IMR-90 (cell line): ENCODE data around the gene ASH1L. TPM values are rescaled to one million over a fixed set of nuclear protein-coding genes. Genes with fewer than 3 reads are reported as not detected.
"Not testable (repeated sequence)": the region's sequence is repeated elsewhere in the genome, so short reads cannot be mapped to it uniquely, and the experiment has no call there.

ENCODE experiments used
- ATAC-seq: fragments of 200-7000 bp; cut with Tn5 transposase; 2 replicates; pipeline ENCODE4 v1.9.1; 2020; ENCODE audit warnings: low read depth, mild to moderate bottlenecking, moderate library complexity
- BruUV-seq: library from RNA; stranded (reverse); fragments of 400-500 nt; replicated peaks from 2 replicates; lab custom pipeline; 2021; lab: Mats Ljungman, UMichigan
- CTCF ChIA-PET: fragments of 300-600 bp; formaldehyde crosslinking; extraction: SDS; loops from one replicate; lab custom pipeline; 2021; ENCODE audit warnings: antibody characterized with exemption; lab: Yijun Ruan, JAX
- POLR2A ChIA-PET: fragments of 300-600 bp; sonication (Branson Sonifier 250); formaldehyde crosslinking; loops from one replicate; lab custom pipeline; 2022; ENCODE audit warnings: antibody characterized with exemption; ENCODE audit not compliant: unreplicated experiment; lab: Charles Lee
- DNase-seq: peaks from one replicate; pipeline ENCODE4 v3.0.0; 2013
- H2AFZ ChIP-seq: replicated peaks from 2 replicates; pipeline ENCODE3; 2013; ENCODE audit warnings: low read length, mild to moderate bottlenecking; ENCODE audit not compliant: poor library complexity
- H2AK5ac ChIP-seq: 2 replicates; pipeline ENCODE4 v1.6.1; 2013; ENCODE audit warnings: low read depth, low read length, inconsistent platforms
- H2AK9ac ChIP-seq: replicated peaks from 2 replicates; pipeline ENCODE3; 2013; ENCODE audit warnings: mild to moderate bottlenecking, low read depth, low read length, moderate library complexity; ENCODE audit not compliant: poor library complexity
- H2BK120ac ChIP-seq: 2 replicates; pipeline ENCODE4 v1.6.1; 2013; ENCODE audit warnings: low read depth, low read length, inconsistent platforms
- H2BK15ac ChIP-seq: 3 replicates; pipeline ENCODE4 v1.6.1; 2013; ENCODE audit warnings: low read depth, low read length, inconsistent platforms
- H2BK20ac ChIP-seq: 2 replicates; pipeline ENCODE4 v1.6.1; 2013; ENCODE audit warnings: low read depth, mild to moderate bottlenecking, inconsistent platforms, low read length, moderate library complexity
- H2BK5ac ChIP-seq: 2 replicates; pipeline ENCODE4 v1.6.1; 2013; ENCODE audit warnings: mild to moderate bottlenecking, low read depth, low read length, inconsistent platforms; ENCODE audit not compliant: poor library complexity, severe bottlenecking
- H3K14ac ChIP-seq: replicated peaks from 2 replicates; pipeline ENCODE4 v1.6.1; 2013; ENCODE audit warnings: low read depth, low read length, inconsistent platforms
- H3K18ac ChIP-seq: 2 replicates; pipeline ENCODE4 v1.6.1; 2013; ENCODE audit warnings: low read depth, low read length, control low read depth
- H3K23ac ChIP-seq: 2 replicates; pipeline ENCODE4 v1.6.1; 2013; ENCODE audit warnings: low read depth, low read length, inconsistent platforms
- H3K27ac ChIP-seq: 2 replicates; pipeline ENCODE4 v1.5.1; 2013; ENCODE audit warnings: mild to moderate bottlenecking, control low read depth, low read length; ENCODE audit not compliant: insufficient read depth
- H3K27me3 ChIP-seq: 2 replicates; pipeline ENCODE4 v1.6.1; 2013; ENCODE audit warnings: low read length; ENCODE audit not compliant: control insufficient read depth, insufficient read depth
- H3K36me3 ChIP-seq: 2 replicates; pipeline ENCODE4 v1.6.1; 2013; ENCODE audit warnings: low read length, mixed read lengths; ENCODE audit not compliant: control insufficient read depth, insufficient read depth
- H3K4ac ChIP-seq: 2 replicates; pipeline ENCODE4 v1.6.1; 2013; ENCODE audit warnings: low read depth, low read length, inconsistent platforms
- H3K4me1 ChIP-seq: 2 replicates; pipeline ENCODE4 v1.6.1; 2013; ENCODE audit warnings: low read length, mixed read lengths; ENCODE audit not compliant: control insufficient read depth, insufficient read depth
- H3K4me2 ChIP-seq: 2 replicates; pipeline ENCODE4 v1.6.1; 2013; ENCODE audit warnings: low read depth, mild to moderate bottlenecking, control low read depth, low read length, moderate library complexity
- H3K4me3 ChIP-seq: 2 replicates; pipeline ENCODE4 v1.5.1; 2013; ENCODE audit warnings: low read depth, mild to moderate bottlenecking, control low read depth, low read length, moderate library complexity; ENCODE audit not compliant: insufficient read depth
- H3K56ac ChIP-seq: 2 replicates; pipeline ENCODE4 v1.6.1; 2013; ENCODE audit warnings: low read length, inconsistent platforms; ENCODE audit not compliant: insufficient read depth; ENCODE audit errors: extremely low read depth
- H3K79me1 ChIP-seq, 2 experiments: 2 replicates each; pipeline ENCODE4 v1.6.1; 2013; ENCODE audit warnings: low read length in 2 of 2, inconsistent platforms in 1 of 2, low read depth in 1 of 2
- H3K9ac ChIP-seq: 2 replicates; pipeline ENCODE4 v1.6.1; 2013; ENCODE audit warnings: low read depth, low read length, control low read depth
- H3K9me1 ChIP-seq: 2 replicates; pipeline ENCODE4 v1.6.1; 2013; ENCODE audit warnings: low read length, inconsistent platforms; ENCODE audit not compliant: insufficient read depth
- H3K9me3 ChIP-seq: 2 replicates; pipeline ENCODE4 v1.6.1; 2013; ENCODE audit warnings: low read length; ENCODE audit not compliant: control insufficient read depth, insufficient read depth
- H4K20me1 ChIP-seq: 2 replicates; pipeline ENCODE4 v1.6.1; 2013; ENCODE audit warnings: low read length, inconsistent platforms; ENCODE audit not compliant: insufficient read depth
- H4K5ac ChIP-seq: 2 replicates; pipeline ENCODE4 v1.6.1; 2013; ENCODE audit warnings: mild to moderate bottlenecking, low read depth, low read length, control low read depth
- H4K8ac ChIP-seq, 2 experiments: 2 replicates each; pipeline ENCODE4 v1.6.1; 2013; ENCODE audit warnings: low read depth in 2 of 2, low read length in 2 of 2, control low read depth in 1 of 2, inconsistent platforms in 1 of 2
- H4K91ac ChIP-seq: 2 replicates; pipeline ENCODE4 v1.6.1; 2013; ENCODE audit warnings: low read depth, low read length, inconsistent platforms; ENCODE audit not compliant: insufficient read depth
- CEBPB ChIP-seq: IDR thresholded peaks from 2 replicates; pipeline ENCODE4 v1.6.1; 2012; ENCODE audit warnings: low read depth, low read length, improper control_type of control experiment
- MAZ ChIP-seq: IDR thresholded peaks from 2 replicates; pipeline ENCODE4 v1.6.1; 2012; ENCODE audit warnings: low read depth, mild to moderate bottlenecking, low read length, improper control_type of control experiment, moderate library complexity, borderline replicate concordance
- WGBS, 2 experiments: methylation state at CpG; one replicate each; pipeline versions ENCODE4 v1.1.5 to v1.1.7; 2013; ENCODE audit warnings: missing lambda C conversion rate in 2 of 2; ENCODE audit not compliant: insufficient read length in 1 of 2; ENCODE audit errors: extremely low coverage in 2 of 2; 5-methylcytosine and 5-hydroxymethylcytosine counted together
- dilution Hi-C: fragments of 300-500 bp; cut with HindIII; formaldehyde crosslinking; loops from one replicate; pipeline ENCODE4 v1.14.3; 2018; ENCODE audit warnings: low sequenced_read_pairs; ENCODE audit not compliant: unreplicated experiment
- in situ Hi-C: fragments of 300-500 bp; cut with MboI; formaldehyde crosslinking; loops from 3 replicates; pipeline ENCODE4 v1.14.3; 2019; ENCODE audit warnings: low sequenced_read_pairs, inconsistent platforms, mixed read lengths
- intact Hi-C: fragments of 100-400 bp; cut with micrococcal nuclease; formaldehyde crosslinking; loops from 2 replicates; pipeline ENCODE4 v1.10.0; 2022
- polyA plus RNA-seq, 3 experiments: library from polyadenylated mRNA; depleted of rRNA; stranded (reverse); fragments of >200 nt; gene quantifications; 2 replicates each; pipeline ENCODE4 v1.2.3, GENCODE V29; 2012; ENCODE audit warnings: low replicate concordance in 1 of 3
- total RNA-seq: library from RNA; depleted of rRNA; stranded (reverse); fragments of >200 nt; gene quantifications from 2 replicates; pipeline ENCODE4 v1.2.3, GENCODE V29; 2012

The ASH1L gene
- total and polyA plus RNA-seq, 2 of the 4 experiments (the other 2 are of a cell fraction) = 13.7 to 18.5 TPM

GRCh38 chr1:155451199-155451598 lies 111.4 kb downstream of the ASH1L start:
- no peaks in the 10 kb centered on the region for H3K27me3 ChIP-seq
- H2AK5ac ChIP-seq = no peak overlapping the region
- H3K36me3 ChIP-seq = peaks cover 7% of the 10 kb centered on the region
- peak; percentile 52 for TF ChIP-seq CEBPB
- no peak for TF ChIP-seq MAZ
- peaks cover 2% of the 10 kb centered on the region for H3K4me1 ChIP-seq
- H3K9me3 ChIP-seq = no peaks in the 10 kb centered on the region
- no peak overlapping the region for H3K23ac ChIP-seq
- H3K27ac ChIP-seq = no peak overlapping the region
- no peak for DNase-seq
- H3K4me2 ChIP-seq = no peak overlapping the region
- H2AFZ ChIP-seq = no peak overlapping the region
- no peak overlapping the region for H2BK20ac ChIP-seq
- H3K56ac ChIP-seq = no peak overlapping the region
- H3K79me1 ChIP-seq = peaks cover 10 to 22% of the 10 kb centered on the region in 2 experiments
- H2BK15ac ChIP-seq = no peak overlapping the region
- dilution Hi-C loops = no loop called here
- ChIA-PET POLR2A (interaction anchor here (0.6 to 1.0 kb wide), 2 partner anchors 12 to 284 kb away, joined by 3 to 9 read pairs; no protein-coding TSS in a partner anchor), CTCF (no interaction called here)
- no peak overlapping the region for H2BK120ac ChIP-seq
- no peak overlapping the region for H3K4me3 ChIP-seq
- in situ Hi-C loops = no loop called here
- intact Hi-C loops = no loop called here
- no peak overlapping the region for H3K18ac ChIP-seq
- no peak overlapping the region for H2BK5ac ChIP-seq
- no peak overlapping the region for H2AK9ac ChIP-seq
- H3K9me1 ChIP-seq = 0 out of 2 replicates have a peak, but pooled peaks cover 7% of the 10 kb centered on the region
- ATAC-seq = no peak
- no peak overlapping the region for H3K14ac ChIP-seq
- no peak overlapping the region for H4K91ac ChIP-seq
- H4K20me1 ChIP-seq = no peaks in the 10 kb centered on the region
- H3K9ac ChIP-seq = no peak overlapping the region
- no CpG with 5 or more reads among the region's 7 CpGs for WGBS, 2 experiments
- H4K8ac ChIP-seq = no peak overlapping the region
- no peak overlapping the region for H3K4ac ChIP-seq
- no TSS peak for BruUV-seq
- no peak overlapping the region for H4K5ac ChIP-seq

- Histone ChIP-seq H3K36me3 (peaks cover 14% of the 10 kb centered on the region), H3K79me1 (peaks cover 6 to 29% of the 10 kb centered on the region in 2 experiments; a peak in 3 of 4 replicates)
- H3K27me3 ChIP-seq, H3K4me1 ChIP-seq, H2AFZ ChIP-seq, ATAC-seq, H4K8ac ChIP-seq, intact Hi-C loops, H3K23ac ChIP-seq, H4K20me1 ChIP-seq, H3K27ac ChIP-seq, H3K9ac ChIP-seq, H3K18ac ChIP-seq, H2AK9ac ChIP-seq, H2BK20ac ChIP-seq, H3K9me1 ChIP-seq, H2BK15ac ChIP-seq, H3K4me3 ChIP-seq, in situ Hi-C loops, H2BK120ac ChIP-seq, dilution Hi-C loops, H3K56ac ChIP-seq, H3K14ac ChIP-seq, H3K4me2 ChIP-seq, H4K5ac ChIP-seq, H3K4ac ChIP-seq, DNase-seq, H3K9me3 ChIP-seq, H4K91ac ChIP-seq, POLR2A ChIA-PET, BruUV-seq, H2BK5ac ChIP-seq, H2AK5ac ChIP-seq: not testable (repeated sequence)
- CTCF ChIA-PET = interaction anchor here (0.6 kb wide), 1 partner anchor 423 kb away, joined by 4 read pairs; no protein-coding TSS in a partner anchor
- 95% methylated on average over 3 of the region's 6 CpGs; no CpG with 5 or more reads in 1 of the 2 experiments for WGBS, 2 experiments
These were observed 120.2 kb downstream of the ASH1L start for GRCh38 chr1:155442431-155442830.
